Neural cell (in vitro differentiated cells): Measurements from ENCODE around the gene TXNDC16. TPM values are rescaled to one million over a fixed set of nuclear protein-coding genes. Genes with fewer than 3 reads are reported as not detected.

Source experiments
- H2AFZ ChIP-seq: fragments of 200-600, 300-800 bp; sonication (generic), shearing (Covaris generic); 2 replicates; pipeline ENCODE4 v1.6.0; 2014; ENCODE audit warnings: low read depth, mild to moderate bottlenecking, antibody characterized with exemption, low read length, moderate library complexity
- H3F3A ChIP-seq: fragments of 200-600 bp; shearing (Covaris generic); 2 replicates; pipeline ENCODE4 v1.6.1; 2016; ENCODE audit warnings: mild to moderate bottlenecking, moderate library complexity, mixed read lengths, antibody characterized with exemption, low read length; ENCODE audit not compliant: insufficient read depth, poor library complexity, severe bottlenecking
- H3K27ac ChIP-seq: fragments of 200-600, 300-800 bp; sonication (generic), shearing (Covaris generic); 2 replicates; pipeline ENCODE4 v1.5.1; 2014; ENCODE audit warnings: mild to moderate bottlenecking, low read length, moderate library complexity
- H3K27me3 ChIP-seq: fragments of 300-800, 200-600 bp; sonication (generic), shearing (Covaris generic); 2 replicates; pipeline ENCODE4 v1.6.0; 2014; ENCODE audit warnings: mild to moderate bottlenecking, low read depth, low read length, moderate library complexity; ENCODE audit not compliant: insufficient read depth
- H3K36me3 ChIP-seq: fragments of 300-800, 200-600 bp; sonication (generic), shearing (Covaris generic); 2 replicates; pipeline ENCODE4 v1.5.1; 2014; ENCODE audit warnings: mild to moderate bottlenecking, antibody characterized with exemption, low read length, moderate library complexity; ENCODE audit not compliant: insufficient read depth
- H3K4me2 ChIP-seq: fragments of 300-800, 200-600 bp; sonication (generic), shearing (Covaris generic); 2 replicates; pipeline ENCODE4 v1.6.0; 2014; ENCODE audit warnings: mild to moderate bottlenecking, low read length
- H3K4me3 ChIP-seq: fragments of 300-800, 200-600 bp; sonication (generic), shearing (Covaris generic); 2 replicates; pipeline ENCODE4 v1.5.1; 2014; ENCODE audit warnings: mild to moderate bottlenecking, low read length, moderate library complexity
- H3K79me2 ChIP-seq: fragments of 200-600 bp; shearing (Covaris generic); replicated peaks from 2 replicates; pipeline ENCODE4 v1.6.0; 2014; ENCODE audit warnings: mild to moderate bottlenecking, low read length, moderate library complexity; ENCODE audit not compliant: insufficient read depth
- H3K9ac ChIP-seq: fragments of 300-800, 200-600 bp; sonication (generic), shearing (Covaris generic); 2 replicates; pipeline ENCODE4 v1.6.1; 2016; ENCODE audit warnings: mild to moderate bottlenecking, low read length, mixed read lengths
- H3K9me2 ChIP-seq: fragments of 200-600 bp; shearing (Covaris generic); 2 replicates; pipeline ENCODE4 v1.6.1; 2016; ENCODE audit warnings: mild to moderate bottlenecking, low read length, mixed read lengths; ENCODE audit not compliant: insufficient read depth
- H3K9me3 ChIP-seq: fragments of 200-600, 300-800 bp; sonication (generic), shearing (Covaris generic); 2 replicates; pipeline ENCODE4 v1.6.1; 2016; ENCODE audit warnings: mild to moderate bottlenecking, mixed run types, low read length, moderate library complexity, mixed read lengths
- H4K20me1 ChIP-seq: fragments of 200-600 bp; shearing (Covaris generic); 2 replicates; pipeline ENCODE4 v1.6.1; 2016; ENCODE audit warnings: mild to moderate bottlenecking, mixed run types; ENCODE audit not compliant: insufficient read depth
- CTCF ChIP-seq: fragments of 450-650 bp; IDR thresholded peaks from 2 replicates; pipeline ENCODE4 v1.5.1; 2014; ENCODE audit warnings: antibody characterized with exemption, mild to moderate bottlenecking, moderate library complexity; ENCODE audit not compliant: poor library complexity, severe bottlenecking
- EP300 ChIP-seq: fragments of 450-650 bp; conservative IDR thresholded peaks from 2 replicates; pipeline ENCODE4 v1.6.1; 2014; ENCODE audit warnings: antibody characterized with exemption, mild to moderate bottlenecking, moderate library complexity; ENCODE audit not compliant: poor library complexity, severe bottlenecking
- EZH2 ChIP-seq: fragments of 200-600, 300-800 bp; shearing (Covaris generic), sonication (generic); IDR thresholded peaks from 2 replicates; pipeline ENCODE4 v1.6.1; 2014; ENCODE audit warnings: antibody characterized with exemption, low read length, borderline replicate concordance, mild to moderate bottlenecking; ENCODE audit not compliant: insufficient read depth, poor library complexity, severe bottlenecking
- MXI1 ChIP-seq: fragments of 450-650 bp; conservative IDR thresholded peaks from 2 replicates; pipeline ENCODE4 v1.6.1; 2014; ENCODE audit warnings: antibody characterized with exemption, mild to moderate bottlenecking; ENCODE audit not compliant: poor library complexity, severe bottlenecking
- POLR2AphosphoS5 ChIP-seq: IDR thresholded peaks from 2 replicates; pipeline ENCODE4 v1.6.1; 2012
- RAD21 ChIP-seq: fragments of 450-650 bp; conservative IDR thresholded peaks from 2 replicates; pipeline ENCODE4 v1.6.1; 2014; ENCODE audit warnings: antibody characterized with exemption, mild to moderate bottlenecking, moderate library complexity
- REST ChIP-seq: IDR thresholded peaks from 2 replicates; pipeline ENCODE4 v1.6.1; 2012; ENCODE audit warnings: borderline replicate concordance
- SMC3 ChIP-seq: fragments of 450-650 bp; conservative IDR thresholded peaks from 2 replicates; pipeline ENCODE4 v1.6.1; 2014; ENCODE audit warnings: antibody characterized with exemption, mild to moderate bottlenecking, moderate library complexity; ENCODE audit not compliant: poor library complexity
- TAF1 ChIP-seq: IDR thresholded peaks from 2 replicates; pipeline ENCODE4 v1.6.1; 2012; ENCODE audit warnings: low read depth
- polyA plus RNA-seq: library from polyadenylated mRNA; depleted of rRNA; stranded (reverse); fragments of >200 nt; gene quantifications from 2 replicates; pipeline ENCODE4 v1.2.3, GENCODE V29; 2014

The TXNDC16 gene
- polyA plus RNA-seq, 1 donor from 2014 or later, result 58.4 TPM

DNA sequence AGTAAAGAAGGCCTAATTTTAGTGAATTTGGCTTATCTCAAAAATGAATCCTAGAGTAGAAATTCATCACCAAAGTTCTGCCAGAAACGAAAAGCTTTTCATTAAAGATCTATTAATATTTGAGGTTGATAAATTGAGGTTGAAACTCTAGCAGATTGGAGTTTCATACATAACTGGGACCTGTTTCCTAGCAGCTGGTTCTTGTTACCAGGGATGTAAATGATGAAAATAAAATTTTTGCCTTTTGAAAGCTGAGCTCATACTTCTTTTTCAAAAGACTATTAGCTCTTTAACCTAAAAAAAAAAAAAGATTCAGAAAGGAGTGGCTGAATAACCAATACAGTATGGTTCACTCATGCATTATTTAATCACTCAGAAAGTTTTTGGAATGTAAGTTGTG is 139.9 kb downstream of the TXNDC16 start:
- no peak overlapping the region for H3K9ac ChIP-seq
- TF ChIP-seq SMC3 (no peak), POLR2AphosphoS5 (no peak), MXI1 (no peak), TAF1 (no peak), EZH2 (no peak), RAD21 (no peak), REST (no peak), EP300 (no peak), CTCF (no peak)
- no peak overlapping the region for H3K27ac ChIP-seq

GRCh38 chr14:52405314-52405713 is 147.0 kb downstream of the TXNDC16 start:
- no peak overlapping the region for H3K4me3 ChIP-seq
- H3F3A ChIP-seq, result no peaks in the 10 kb centered on the region
- H2AFZ ChIP-seq, result no peak overlapping the region
- H3K36me3 ChIP-seq, result no peaks in the 10 kb centered on the region
- H3K9me3 ChIP-seq, result no peaks in the 10 kb centered on the region
- H3K79me2 ChIP-seq, result no peaks in the 10 kb centered on the region
- H3K4me2 ChIP-seq, result no peak overlapping the region
- TF ChIP-seq EZH2 (no peak), SMC3 (no peak), REST (no peak), POLR2AphosphoS5 (no peak), TAF1 (no peak), CTCF (no peak), EP300 (no peak), MXI1 (no peak), RAD21 (no peak)
- H3K9me2 ChIP-seq, result no peaks in the 10 kb centered on the region
- H3K27ac ChIP-seq, result no peak overlapping the region
- no peaks in the 10 kb centered on the region for H4K20me1 ChIP-seq
- H3K27me3 ChIP-seq, result no peaks in the 10 kb centered on the region
- no peak overlapping the region for H3K9ac ChIP-seq

More for the DNA sequence above, 139.9 kb downstream of the TXNDC16 start:
- Histone ChIP-seq H3K4me2 (no peak overlapping the region), H2AFZ (no peak overlapping the region), H3K9me3 (no peaks in the 10 kb centered on the region), H4K20me1 (no peaks in the 10 kb centered on the region), H3K27me3 (no peaks in the 10 kb centered on the region), H3K4me3 (no peak overlapping the region), H3F3A (no peaks in the 10 kb centered on the region), H3K79me2 (no peaks in the 10 kb centered on the region), H3K36me3 (no peaks in the 10 kb centered on the region), H3K9me2 (peaks cover 3% of the 10 kb centered on the region)
